ENCODE results near the gene ARHGDIB. TPM values are rescaled to one million over a fixed set of nuclear protein-coding genes. Genes with fewer than 3 reads are reported as not detected.

Gene ARHGDIB
- total RNA-seq, 1 experiment from 2014 or later, result 4.3 TPM

DNA sequence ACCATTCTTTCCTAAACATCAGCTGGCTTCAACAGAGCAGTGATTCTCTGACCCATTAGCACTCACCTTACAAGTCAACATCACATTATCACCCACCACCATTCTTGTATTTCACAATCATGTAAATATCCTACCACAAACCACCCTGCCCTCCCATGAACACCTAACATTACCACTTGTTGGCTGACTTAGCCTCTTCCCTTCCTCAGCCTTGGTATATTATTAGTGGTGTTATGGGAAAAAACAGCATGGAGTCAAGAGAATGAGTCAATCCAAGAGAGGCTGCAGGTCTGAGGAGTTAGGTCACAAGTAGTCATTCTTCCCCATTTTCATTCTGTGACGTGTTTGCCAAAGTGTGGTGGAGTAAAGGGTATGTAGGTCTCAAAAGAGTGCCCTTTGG lies 53.4 kb downstream of the ARHGDIB start:
- CTCF ChIA-PET, result no interaction called here
- H3K4me1 ChIP-seq (ENCODE audit: control insufficient read depth in 1 of 2, insufficient read depth in 2 of 2, low read length in 2 of 2), result peaks cover 0 to 24% of the 10 kb centered on the region in 2 experiments; a peak in 3 of 4 replicates
- no peaks in the 10 kb centered on the region for H3K9me3 ChIP-seq (ENCODE audit: control insufficient read depth in 1 of 2, insufficient read depth in 1 of 2, low read depth in 1 of 2, low read length in 2 of 2)
- H3K9ac ChIP-seq (ENCODE audit: low read length), result no peak overlapping the region
- TF ChIP-seq, protein P1, sequence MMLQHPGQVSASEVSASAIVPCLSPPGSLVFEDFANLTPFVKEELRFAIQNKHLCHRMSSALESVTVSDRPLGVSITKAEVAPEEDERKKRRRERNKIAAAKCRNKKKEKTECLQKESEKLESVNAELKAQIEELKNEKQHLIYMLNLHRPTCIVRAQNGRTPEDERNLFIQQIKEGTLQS (IDR thresholded peaks at IDR 0.05), result no peak
- TF ChIP-seq SRF (IDR thresholded peaks at IDR 0.05; ENCODE audit: low read depth), result no peak
- TF ChIP-seq YY1 (IDR thresholded peaks at IDR 0.05; ENCODE audit: extremely low read depth, insufficient replicate concordance, low read depth, low read length), result no peak
- BruUV-seq (replicated peaks), result no TSS peak
- no peaks in the 10 kb centered on the region for H3K36me3 ChIP-seq (ENCODE audit: control insufficient read depth in 1 of 2, insufficient read depth in 2 of 2, low read length in 2 of 2)
- H3K4me3 ChIP-seq (replicated peaks in 1 of 2; ENCODE audit: low read depth in 1 of 2, low read length in 2 of 2), result no peak overlapping the region
- H3K9me2 ChIP-seq (ENCODE audit: insufficient read depth), result no peaks in the 10 kb centered on the region
- ATAC-seq (no peak), DNase-seq (ENCODE audit: low read depth, low spot score) (no peak)
- no peaks in the 10 kb centered on the region for H3K79me2 ChIP-seq (ENCODE audit: insufficient read depth, low read length)
- H4K20me1 ChIP-seq (ENCODE audit: insufficient read depth), result no peaks in the 10 kb centered on the region
- H2AFZ ChIP-seq (ENCODE audit: low read depth, low read length, poor library complexity, severe bottlenecking), result no peak overlapping the region
- RAD21 ChIA-PET (ENCODE audit: low non-redundant PET in 1 of 2, low total read pairs in 2 of 2, uncharacterized antibody in 2 of 2, unreplicated experiment in 2 of 2), result no interaction called here
- POLR2A ChIA-PET, result no interaction called here
- no peaks in the 10 kb centered on the region for H3K27me3 ChIP-seq (ENCODE audit: insufficient read depth, low read length)
- no peak overlapping the region for H3K27ac ChIP-seq (ENCODE audit: low read depth, low read length)
- no peak overlapping the region for H3K4me2 ChIP-seq (ENCODE audit: low read length)
- intact Hi-C loops (cut with micrococcal nuclease), result no loop called here

DNA sequence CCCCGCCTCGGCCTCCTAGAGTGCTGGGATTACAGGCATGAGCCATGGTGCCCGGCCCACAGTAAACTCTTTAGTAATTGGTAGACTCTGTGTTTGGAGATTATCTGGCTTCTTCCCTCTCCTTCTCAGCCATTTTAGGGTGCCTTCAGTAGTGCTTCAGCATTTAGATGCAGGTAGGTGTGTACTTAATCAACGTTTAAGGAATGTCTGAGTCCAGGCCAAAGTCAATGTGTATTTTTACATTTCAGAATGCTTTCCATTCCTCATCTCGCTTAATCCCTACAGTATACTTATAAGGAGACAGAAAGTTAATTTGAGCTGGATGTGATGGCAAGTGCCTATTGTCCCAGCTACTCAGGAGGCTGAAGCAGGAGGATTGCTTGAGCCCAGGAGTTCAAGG lies 55.3 kb downstream of the ARHGDIB start:
- H3K4me3 ChIP-seq (replicated peaks in 1 of 2; ENCODE audit: low read depth in 1 of 2, low read length in 2 of 2), result no peak overlapping the region
- no peak overlapping the region for H3K4me2 ChIP-seq (ENCODE audit: low read length)
- no peaks in the 10 kb centered on the region for H3K9me3 ChIP-seq (ENCODE audit: control insufficient read depth in 1 of 2, insufficient read depth in 1 of 2, low read depth in 1 of 2, low read length in 2 of 2)
- no peaks in the 10 kb centered on the region for H4K20me1 ChIP-seq (ENCODE audit: insufficient read depth)
- no peaks in the 10 kb centered on the region for H3K27me3 ChIP-seq (ENCODE audit: insufficient read depth, low read length)
- ATAC-seq (no peak), DNase-seq (ENCODE audit: low read depth, low spot score) (no peak)
- RAD21 ChIA-PET (ENCODE audit: low non-redundant PET in 1 of 2, low total read pairs in 2 of 2, uncharacterized antibody in 2 of 2, unreplicated experiment in 2 of 2), result no interaction called here
- H3K36me3 ChIP-seq (ENCODE audit: control insufficient read depth in 1 of 2, insufficient read depth in 2 of 2, low read length in 2 of 2), result no peaks in the 10 kb centered on the region
- no peak overlapping the region for H3K9ac ChIP-seq (ENCODE audit: low read length)
- TF ChIP-seq FOSL1 (IDR thresholded peaks at IDR 0.05; ENCODE audit: low read depth), result no peak
- no peak for TF ChIP-seq TCF7L2 (IDR thresholded peaks at IDR 0.05; ENCODE audit: borderline replicate concordance, extremely low read depth, insufficient read depth, insufficient read length)
- TF ChIP-seq EGR1 (IDR thresholded peaks at IDR 0.05; ENCODE audit: low read depth), result no peak
- TF ChIP-seq ELF1 (IDR thresholded peaks at IDR 0.05; ENCODE audit: borderline replicate concordance, low read depth), result no peak
- TF ChIP-seq JUND (IDR thresholded peaks at IDR 0.05), result no peak
- no peak for TF ChIP-seq YY1 (IDR thresholded peaks at IDR 0.05; ENCODE audit: extremely low read depth, insufficient replicate concordance, low read depth, low read length)
- no peak for TF ChIP-seq POLR2AphosphoS5 (IDR thresholded peaks at IDR 0.05; ENCODE audit: low read depth, low read length)
- TF ChIP-seq, protein P1 (IDR thresholded peaks at IDR 0.05), result no peak
- no peak for TF ChIP-seq CEBPB (IDR thresholded peaks at IDR 0.05; ENCODE audit: low read depth)
- no peak for TF ChIP-seq POLR2A (IDR thresholded peaks at IDR 0.05; ENCODE audit: borderline replicate concordance, extremely low read depth, insufficient read depth, insufficient read length)
- no peak for TF ChIP-seq ZNF274 (IDR thresholded peaks at IDR 0.05; ENCODE audit: low read depth, low read length)
- no peak for TF ChIP-seq EZH2phosphoT487 (IDR thresholded peaks at IDR 0.05; ENCODE audit: borderline replicate concordance)
- no peak for TF ChIP-seq SP1 (IDR thresholded peaks at IDR 0.05; ENCODE audit: low read depth)
- TF ChIP-seq ZFX (IDR thresholded peaks at IDR 0.05), result no peak
- no peak for TF ChIP-seq RAD21 (IDR thresholded peaks at IDR 0.05; ENCODE audit: low read depth)
- no peak for TF ChIP-seq EZH2 (IDR thresholded peaks at IDR 0.05)
- TF ChIP-seq REST (IDR thresholded peaks at IDR 0.05; ENCODE audit: low read depth), result no peak
- CTCF ChIA-PET, result no interaction called here
- intact Hi-C loops (cut with micrococcal nuclease), result no loop called here
- peaks cover 0 to 18% of the 10 kb centered on the region in 2 experiments; a peak in 3 of 4 replicates for H3K4me1 ChIP-seq (ENCODE audit: control insufficient read depth in 1 of 2, insufficient read depth in 2 of 2, low read length in 2 of 2)
- H3K27ac ChIP-seq (ENCODE audit: low read depth, low read length), result no peak overlapping the region
- POLR2A ChIA-PET, result no interaction called here
- no peak overlapping the region for H2AFZ ChIP-seq (ENCODE audit: low read depth, low read length, poor library complexity, severe bottlenecking)
- H3K9me2 ChIP-seq (ENCODE audit: insufficient read depth), result no peaks in the 10 kb centered on the region
- H3K79me2 ChIP-seq (ENCODE audit: insufficient read depth, low read length), result no peaks in the 10 kb centered on the region
- BruUV-seq (replicated peaks), result no TSS peak
